Esophagus squamous epithelium (tissue), 5 donors: ENCODE results near the gene HECW1. TPM values are rescaled to one million over a fixed set of nuclear protein-coding genes. Genes with fewer than 3 reads are reported as not detected.

Experiments used
- DNase-seq: peaks from one replicate; lab custom pipeline; 2025; lab: John Stamatoyannopoulos, UW
- H3K27ac ChIP-seq, 4 donors: fragments of 200-600 bp; sonication (generic); one replicate each; pipeline ENCODE4 v1.5.1; 2016 to 2019; ENCODE audit warnings: mild to moderate bottlenecking in 1 of 4
- H3K27me3 ChIP-seq, 4 donors: fragments of 200-600 bp; sonication (generic); 1 replicate in 3 of 4; 2 replicates in 1 of 4; pipeline versions ENCODE4 v1.5.1 to v1.6.0; 2017 to 2021; ENCODE audit warnings: antibody characterized with exemption in 1 of 4
- H3K36me3 ChIP-seq, 3 donors: fragments of 200-600 bp; sonication (generic); one replicate each; pipeline ENCODE4 v1.5.1; 2016 to 2019
- H3K4me1 ChIP-seq, 3 donors: fragments of 200-600 bp; sonication (generic); one replicate each; pipeline ENCODE4 v1.5.1; 2017 to 2019
- H3K4me3 ChIP-seq, 4 donors: fragments of 200-600 bp; sonication (generic); 1 replicate in 3 of 4; 2 replicates in 1 of 4; pipeline ENCODE4 v1.5.1; 2016 to 2019; ENCODE audit warnings: mild to moderate bottlenecking in 2 of 4, moderate library complexity in 1 of 4
- H3K9me3 ChIP-seq, 3 donors: fragments of 200-600 bp; sonication (generic); one replicate each; pipeline ENCODE4 v1.5.1; 2016 to 2019
- POLR2A ChIP-seq, 4 donors: fragments of 450-650 bp; IDR thresholded peaks; one replicate each; pipeline ENCODE4 v1.6.1; 2017; ENCODE audit warnings: antibody characterized with exemption in 4 of 4, mild to moderate bottlenecking in 4 of 4, moderate library complexity in 3 of 4
- WGBS, 2 donors: methylation state at CpG; one replicate each; pipeline ENCODE4 v1.1.5; 2018; 5-methylcytosine and 5-hydroxymethylcytosine counted together
- intact Hi-C: fragments of 100-400 bp; cut with DNase I; formaldehyde crosslinking; loops from one replicate; pipeline ENCODE4 v1.15.0; 2022
- total RNA-seq, 4 donors: library from RNA; depleted of rRNA; stranded (reverse); fragments of >200 nt; gene quantifications; one replicate each; pipeline ENCODE4 v1.1.0, GENCODE V29; 2016
- TF ChIP-seq, protein P1 (sequence below), 6 experiments: fragments of 450-650 bp in 4 of 6; fragments of 200-600 bp in 2 of 6; sonication (generic) in 2 of 6; IDR thresholded peaks; one replicate each; pipeline ENCODE4 v1.5.1; 2016 to 2019; ENCODE audit warnings: antibody characterized with exemption in 6 of 6, mild to moderate bottlenecking in 4 of 6, moderate library complexity in 4 of 6
- donor health status: DM: yes; HTN: yes; CAD: no.

The HECW1 gene
- total RNA-seq, 4 donors from 2014 or later = 0.18 to 0.57 (median 0.19) TPM; not detected in 1

DNA sequence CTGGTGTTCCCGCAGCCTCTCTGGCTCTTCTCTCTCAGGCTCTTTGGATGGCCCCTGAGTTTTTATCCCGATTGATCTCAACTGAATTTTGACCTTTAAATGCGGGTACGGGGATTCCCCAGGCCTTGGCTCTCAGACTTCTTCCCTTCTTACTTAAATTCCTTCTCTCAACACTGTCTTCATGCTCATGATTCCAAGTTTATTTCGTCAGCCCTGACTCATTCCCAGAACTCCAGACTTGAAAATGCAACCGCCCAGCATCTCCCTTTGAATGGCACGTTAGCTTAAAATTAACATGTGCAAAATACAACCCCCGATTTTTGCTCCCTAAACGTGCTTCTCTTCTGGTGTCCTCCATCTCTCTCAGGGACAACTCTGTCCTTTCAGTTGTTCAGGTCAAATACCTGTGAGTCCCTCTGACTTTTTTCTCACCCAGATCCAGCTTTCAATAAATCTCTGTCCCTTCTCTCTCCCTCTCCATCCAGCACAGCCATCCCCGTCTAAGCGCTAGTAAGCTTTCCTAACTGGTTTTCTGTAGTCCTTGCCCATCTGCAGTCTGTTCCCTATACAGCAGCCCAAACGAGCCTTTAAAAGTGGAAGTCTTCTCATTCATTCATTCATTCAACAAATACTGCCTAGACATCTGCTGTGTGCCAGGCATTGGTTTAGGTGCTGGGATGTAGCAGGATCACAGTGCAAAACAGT is 7.1 kb downstream of the HECW1 start:
- DNase-seq = no peak
- H3K27me3 ChIP-seq = peaks cover 4 to 86% (median 5%) of the 10 kb centered on the region in 4 donors
- TF ChIP-seq POLR2A (IDR thresholded peaks at IDR 0.05) = no peak
- TF ChIP-seq, protein P1, sequence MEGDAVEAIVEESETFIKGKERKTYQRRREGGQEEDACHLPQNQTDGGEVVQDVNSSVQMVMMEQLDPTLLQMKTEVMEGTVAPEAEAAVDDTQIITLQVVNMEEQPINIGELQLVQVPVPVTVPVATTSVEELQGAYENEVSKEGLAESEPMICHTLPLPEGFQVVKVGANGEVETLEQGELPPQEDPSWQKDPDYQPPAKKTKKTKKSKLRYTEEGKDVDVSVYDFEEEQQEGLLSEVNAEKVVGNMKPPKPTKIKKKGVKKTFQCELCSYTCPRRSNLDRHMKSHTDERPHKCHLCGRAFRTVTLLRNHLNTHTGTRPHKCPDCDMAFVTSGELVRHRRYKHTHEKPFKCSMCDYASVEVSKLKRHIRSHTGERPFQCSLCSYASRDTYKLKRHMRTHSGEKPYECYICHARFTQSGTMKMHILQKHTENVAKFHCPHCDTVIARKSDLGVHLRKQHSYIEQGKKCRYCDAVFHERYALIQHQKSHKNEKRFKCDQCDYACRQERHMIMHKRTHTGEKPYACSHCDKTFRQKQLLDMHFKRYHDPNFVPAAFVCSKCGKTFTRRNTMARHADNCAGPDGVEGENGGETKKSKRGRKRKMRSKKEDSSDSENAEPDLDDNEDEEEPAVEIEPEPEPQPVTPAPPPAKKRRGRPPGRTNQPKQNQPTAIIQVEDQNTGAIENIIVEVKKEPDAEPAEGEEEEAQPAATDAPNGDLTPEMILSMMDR (IDR thresholded peaks at IDR 0.05) = no peak
- H3K36me3 ChIP-seq = no peaks in the 10 kb centered on the region
- H3K4me1 ChIP-seq = no peaks in the 10 kb centered on the region
- WGBS, 2 donors = 38% methylated on average over 12 of the region's 12 CpGs
- H3K9me3 ChIP-seq = no peaks in the 10 kb centered on the region
- no peak overlapping the region for H3K4me3 ChIP-seq
- H3K27ac ChIP-seq = no peak overlapping the region
- intact Hi-C loops = loop anchor here (10.0 kb wide), 1 partner anchor 175 kb away; no protein-coding TSS in a partner anchor

DNA sequence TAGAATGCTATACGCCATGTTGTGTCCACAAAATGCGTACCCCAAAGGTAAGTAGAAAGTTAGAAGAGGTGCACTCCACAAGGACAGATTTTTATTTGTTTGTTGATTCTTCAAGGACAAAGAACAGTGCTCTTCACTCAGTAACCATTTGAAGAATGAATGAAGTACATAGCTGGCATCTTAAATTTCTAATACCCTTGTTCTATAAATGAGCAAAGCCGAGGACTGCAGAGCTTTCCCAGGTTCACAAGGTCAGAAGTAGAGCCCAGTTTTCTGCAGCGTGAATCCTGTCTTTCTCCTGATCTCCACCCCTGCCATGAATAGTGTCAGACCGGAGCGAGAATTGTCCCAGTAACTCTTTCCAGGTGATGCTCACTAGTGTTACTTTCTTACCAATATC is 9.5 kb downstream of the HECW1 start:
- TF ChIP-seq, protein P1 (IDR thresholded peaks at IDR 0.05) = no peak
- no peak for TF ChIP-seq POLR2A (IDR thresholded peaks at IDR 0.05)
- Histone ChIP-seq H3K36me3 (no peaks in the 10 kb centered on the region), H3K27ac (no peak overlapping the region), H3K27me3 (peaks cover 0 to 63% (median 0%) of the 10 kb centered on the region in 4 donors), H3K9me3 (no peaks in the 10 kb centered on the region), H3K4me3 (no peak overlapping the region), H3K4me1 (no peaks in the 10 kb centered on the region)
- intact Hi-C loops = no loop called here
- DNase-seq = no peak
- WGBS, 2 donors = 84 to 86% methylated on average over 5 to 6 of the region's 6 CpGs

DNA sequence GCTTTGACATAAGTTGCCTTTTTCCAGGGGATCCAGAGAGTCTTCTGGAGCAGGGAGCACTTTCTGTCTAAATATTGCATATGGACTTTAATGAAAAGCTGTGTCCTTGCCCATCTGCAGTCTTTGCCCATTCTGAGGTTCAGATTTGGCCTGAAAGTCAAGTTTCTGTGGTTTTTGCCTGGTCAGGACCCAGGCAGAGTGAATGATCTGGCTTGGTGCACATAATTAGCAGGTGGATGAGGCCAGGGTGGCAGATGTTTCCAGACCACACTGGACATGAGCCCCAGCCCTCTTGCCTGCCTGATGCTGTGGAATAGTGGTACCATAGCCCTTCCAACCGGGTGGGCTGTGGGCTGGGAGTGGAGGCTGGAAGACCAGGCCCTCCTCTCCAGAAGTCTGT is 11.0 kb downstream of the HECW1 start:
- no peak overlapping the region for H3K4me3 ChIP-seq
- H3K27ac ChIP-seq = no peak overlapping the region
- no peaks in the 10 kb centered on the region for H3K36me3 ChIP-seq
- H3K4me1 ChIP-seq = no peaks in the 10 kb centered on the region
- TF ChIP-seq, protein P1 (IDR thresholded peaks at IDR 0.05) = no peak
- TF ChIP-seq POLR2A (IDR thresholded peaks at IDR 0.05) = no peak
- H3K27me3 ChIP-seq = peaks cover 0 to 48% (median 0%) of the 10 kb centered on the region in 4 donors
- DNase-seq = no peak
- H3K9me3 ChIP-seq = no peaks in the 10 kb centered on the region
- intact Hi-C loops = no loop called here
- 45 to 50% methylated on average over 1 of the region's 1 CpG for WGBS, 2 donors

DNA sequence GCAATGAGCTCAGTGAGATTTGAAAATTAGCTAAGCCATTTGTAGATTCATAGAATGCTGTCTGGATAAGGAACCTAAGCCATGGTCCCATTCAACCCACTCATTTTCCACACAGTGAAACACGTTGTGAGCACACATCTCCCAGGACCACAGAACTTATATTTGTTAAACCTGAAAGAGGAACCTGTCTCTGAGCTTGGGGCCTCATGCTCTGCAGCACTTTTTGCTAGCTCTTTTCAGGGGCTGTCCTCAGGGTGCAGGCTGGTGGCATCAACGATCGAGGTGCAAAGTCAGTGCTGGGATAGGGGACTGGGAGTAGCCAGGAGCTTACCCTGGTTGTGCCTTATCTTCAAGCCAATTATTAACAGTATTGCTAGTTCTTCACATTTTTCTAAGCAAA is 11.9 kb downstream of the HECW1 start:
- H3K4me3 ChIP-seq = no peak overlapping the region
- H3K27ac ChIP-seq = no peak overlapping the region
- H3K4me1 ChIP-seq = no peaks in the 10 kb centered on the region
- intact Hi-C loops = no loop called here
- peaks cover 0 to 39% (median 0%) of the 10 kb centered on the region in 4 donors for H3K27me3 ChIP-seq
- 54 to 89% methylated on average over 3 of the region's 3 CpGs for WGBS, 2 donors
- H3K36me3 ChIP-seq = no peaks in the 10 kb centered on the region
- H3K9me3 ChIP-seq = no peaks in the 10 kb centered on the region
- no peak for DNase-seq
- TF ChIP-seq, protein P1 (IDR thresholded peaks at IDR 0.05) = no peak
- no peak for TF ChIP-seq POLR2A (IDR thresholded peaks at IDR 0.05)

DNA sequence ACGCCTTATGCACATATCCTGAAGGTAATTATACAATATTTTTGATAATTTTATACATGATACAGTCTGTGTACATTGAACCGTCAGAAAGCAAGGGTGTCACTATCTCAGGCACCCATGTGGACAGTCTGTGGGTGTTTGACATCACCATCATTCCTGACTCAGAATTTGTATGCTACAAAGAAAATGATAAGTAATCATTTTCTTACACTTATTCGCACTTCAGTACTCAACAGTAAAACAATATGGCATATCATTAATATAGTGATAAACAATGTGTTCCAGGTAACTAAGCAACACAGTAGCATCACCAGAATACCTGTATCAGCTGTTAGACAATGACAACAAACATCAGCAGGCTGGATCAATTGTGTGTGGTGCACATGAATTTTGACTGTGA is 17.9 kb downstream of the HECW1 start:
- no peaks in the 10 kb centered on the region for H3K9me3 ChIP-seq
- H3K36me3 ChIP-seq = no peaks in the 10 kb centered on the region
- H3K4me3 ChIP-seq = no peak overlapping the region
- TF ChIP-seq POLR2A (IDR thresholded peaks at IDR 0.05) = no peak
- TF ChIP-seq, protein P1 (IDR thresholded peaks at IDR 0.05) = no peak
- H3K4me1 ChIP-seq = no peaks in the 10 kb centered on the region
- no peak overlapping the region for H3K27ac ChIP-seq
- H3K27me3 ChIP-seq = no peaks in the 10 kb centered on the region
- intact Hi-C loops = no loop called here
- 92 to 93% methylated on average over 3 of the region's 3 CpGs for WGBS, 2 donors
- no peak for DNase-seq
